K562 (cell line): ENCODE results near the gene NF2. TPM values are rescaled to one million over a fixed set of nuclear protein-coding genes. Genes with fewer than 3 reads are reported as not detected.
A peak's percentile ranks its signal among the peaks of the same experiment; 100 is the strongest.

Experiments
- E2F3 ChIP-seq: fragments of 250-450 bp; sonication (Bioruptor Pico); IDR thresholded peaks from 2 replicates; pipeline ENCODE4 v1.4.0; 2020; ENCODE audit warnings: mild to moderate bottlenecking
- KDM5B ChIP-seq: fragments of 200-600 bp; sonication (generic); IDR thresholded peaks from 2 replicates; pipeline ENCODE4 v1.6.1; 2012; ENCODE audit warnings: low read depth, mild to moderate bottlenecking, moderate library complexity, low read length, control low read depth, inconsistent platforms; ENCODE audit not compliant: insufficient replicate concordance
- REST ChIP-seq, 2 experiments: fragments of 450-650 bp; formaldehyde crosslinking in 1 of 2; IDR thresholded peaks; 2 replicates each; pipeline versions ENCODE4 v1.4.0 to v1.6.1; 2014 to 2020; ENCODE audit warnings: mild to moderate bottlenecking in 2 of 2, borderline replicate concordance in 1 of 2, low read depth in 1 of 2
- ZNF512 ChIP-seq: IDR thresholded peaks from 2 replicates; pipeline ENCODE4 v1.6.1; 2016; ENCODE audit warnings: missing genetic modification characterization, missing compliant biosample characterization
- polyA plus RNA-seq, 8 experiments: library from polyadenylated mRNA; depleted of rRNA in 4 of 8; stranded (reverse) in 5 of 8; unstranded in 3 of 8; fragments of >200 nt; fragmentation: Nextera tagmentation in 2 of 8; fragmentation: Illumina TruSeq in 1 of 8; extraction: Ambion mirVana in 2 of 8; extraction: Trizol in 1 of 8; gene quantifications; 2 replicates each; pipeline versions ENCODE4 v1.2.1 to v1.2.3, GENCODE V29; 2011 to 2014; ENCODE audit warnings: inconsistent platforms in 1 of 8, missing spikeins in 1 of 8
- total RNA-seq, 7 experiments: library from RNA; depleted of rRNA in 6 of 7; stranded (reverse); fragments of >200 nt in 6 of 7; fragmentation: Illumina TruSeq in 2 of 7; extraction: Trizol in 2 of 7; gene quantifications; 2 replicates each; pipeline versions ENCODE4 v1.2.1 to v1.2.3, GENCODE V29; 2011 to 2021; ENCODE audit warnings: low replicate concordance in 1 of 7

The NF2 gene
- total and polyA plus RNA-seq, 9 of the 15 experiments (the other 6 are each of a cell fraction or from before 2014, with no cell fraction given): 2.2 to 32.5 (median 15.2) TPM

DNA sequence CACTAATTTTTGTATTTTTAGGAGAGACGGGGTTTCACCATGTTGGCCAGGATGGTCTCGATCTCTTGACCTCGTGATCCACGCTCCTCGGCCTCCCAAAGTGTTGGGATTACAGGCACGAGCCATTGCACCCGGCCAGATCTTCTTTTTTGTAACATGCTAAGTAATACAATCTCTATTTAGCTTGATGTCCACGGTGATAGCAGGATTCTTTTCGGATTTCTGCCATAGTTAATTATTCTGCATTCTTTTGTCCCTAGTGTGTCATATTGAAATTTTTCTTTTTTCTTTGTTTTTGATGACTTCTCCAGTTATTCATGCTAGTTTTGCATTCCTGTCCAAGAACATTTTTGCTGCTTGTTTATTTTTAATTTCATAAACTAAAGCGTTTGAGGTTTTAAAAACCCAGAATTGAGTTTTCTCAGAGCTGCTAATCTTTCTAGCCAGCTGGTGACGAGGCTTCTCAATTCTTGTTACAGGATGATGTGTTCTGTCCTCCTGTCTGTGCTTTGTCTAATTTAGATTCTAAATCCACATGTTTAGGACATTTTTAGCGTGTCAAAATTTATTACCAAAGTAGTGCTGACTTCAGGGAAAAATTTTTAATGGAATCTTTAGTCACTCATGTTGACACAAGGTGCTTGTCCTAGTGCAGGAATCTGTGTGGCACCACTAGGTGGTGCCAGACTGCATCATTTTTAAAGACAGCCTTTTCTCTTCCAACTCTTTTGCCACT, 21.8 kb downstream of the NF2 start (continued):
- TF ChIP-seq REST (IDR thresholded peaks at IDR 0.05; ENCODE audit: borderline replicate concordance) (peak; percentile 8; the same call in 1 of the 2 replicates), REST (CRISPR knock-in tag; IDR thresholded peaks at IDR 0.05; ENCODE audit: low read depth) (no peak), KDM5B (no peak), E2F3 (CRISPR knock-in tag) (no peak), ZNF512 (tag) (peak; percentile 38; the same call in 1 of the 2 replicates)
